Endothelial cell of umbilical vein (primary cell): ENCODE data around the gene THG1L. TPM values are rescaled to one million over a fixed set of nuclear protein-coding genes. Genes with fewer than 3 reads are reported as not detected.

Experiments
- BruUV-seq: library from RNA; stranded (reverse); fragments of 400-500 nt; replicated peaks from 2 replicates; lab custom pipeline; 2021; lab: Mats Ljungman, UMichigan
- CTCF ChIA-PET: fragments of 300-600, 350-600 bp; sonication (Branson Sonifier 250); formaldehyde crosslinking; loops from one replicate; lab custom pipeline; 2021; ENCODE audit warnings: antibody characterized with exemption, inconsistent platforms; lab: Charles Lee
- POLR2A ChIA-PET: fragments of 300-600, 350-600 bp; sonication (Branson Sonifier 250); formaldehyde crosslinking; loops from one replicate; lab custom pipeline; 2021; ENCODE audit warnings: antibody characterized with exemption, inconsistent platforms; lab: Charles Lee
- DNase-seq: peaks from one replicate; pipeline ENCODE4 v3.0.0-alpha.2; 2011; ENCODE audit warnings: low read depth, low spot score
- FAIRE-seq: peaks from 2 replicates; lab custom pipeline; 2011; peaks lifted over from hg19 to GRCh38; lab: Jason Lieb, UNC
- H2AFZ ChIP-seq: 2 replicates; pipeline ENCODE4 v1.6.0; 2012; ENCODE audit warnings: low read depth, low read length, control low read depth, inconsistent platforms
- H3K27ac ChIP-seq: 2 replicates; pipeline ENCODE4 v1.5.1; 2011; ENCODE audit warnings: low read depth, mild to moderate bottlenecking, control low read depth, low read length, moderate library complexity; ENCODE audit not compliant: insufficient read depth
- H3K27me3 ChIP-seq, 2 experiments: 2 replicates each; pipeline versions ENCODE4 v1.6.0 to v1.6.1; 2011; ENCODE audit warnings: low read length in 2 of 2, mixed read lengths in 1 of 2; ENCODE audit not compliant: control insufficient read depth in 2 of 2, insufficient read depth in 2 of 2
- H3K36me3 ChIP-seq, 2 experiments: 2 replicates in 1 of 2; 3 replicates in 1 of 2; pipeline ENCODE4 v1.5.1; 2011; ENCODE audit warnings: low read length in 2 of 2, mild to moderate bottlenecking in 1 of 2, moderate library complexity in 1 of 2; ENCODE audit not compliant: control insufficient read depth in 2 of 2, insufficient read depth in 2 of 2; ENCODE audit errors: extremely low read depth in 1 of 2
- H3K4me1 ChIP-seq: 3 replicates; pipeline ENCODE4 v1.5.1; 2011; ENCODE audit warnings: mild to moderate bottlenecking, low read length; ENCODE audit not compliant: control insufficient read depth, insufficient read depth; ENCODE audit errors: extremely low read depth
- H3K4me2 ChIP-seq: 2 replicates; pipeline ENCODE4 v1.6.1; 2011; ENCODE audit warnings: low read length, control low read depth, mixed read lengths; ENCODE audit not compliant: insufficient read depth
- H3K4me3 ChIP-seq, 3 experiments: fragments of 200-600 bp in 1 of 3; sonication (generic), shearing (Covaris generic) in 1 of 3; replicated peaks in 1 of 3; 2 replicates each; pipeline ENCODE4 v1.5.1; 2011 to 2016; ENCODE audit warnings: control low read depth in 3 of 3, low read length in 3 of 3, mild to moderate bottlenecking in 2 of 3, inconsistent platforms in 1 of 3, low read depth in 1 of 3, moderate library complexity in 1 of 3; ENCODE audit not compliant: insufficient read depth in 1 of 3
- H3K79me2 ChIP-seq: 2 replicates; pipeline ENCODE4 v1.6.0; 2012; ENCODE audit warnings: low read length, inconsistent platforms; ENCODE audit not compliant: control insufficient read depth, insufficient read depth
- H3K9ac ChIP-seq: replicated peaks from 2 replicates; pipeline ENCODE3; 2011; ENCODE audit warnings: low read length, control low read depth; ENCODE audit not compliant: insufficient read depth; ENCODE audit errors: extremely low read depth
- H3K9me1 ChIP-seq: replicated peaks from 3 replicates; pipeline ENCODE4 v1.6.0; 2011; ENCODE audit warnings: mild to moderate bottlenecking, low read length; ENCODE audit not compliant: control insufficient read depth, insufficient read depth; ENCODE audit errors: extremely low read depth
- H3K9me3 ChIP-seq: replicated peaks from 2 replicates; pipeline ENCODE4 v1.5.1; 2012; ENCODE audit warnings: low read length, inconsistent platforms; ENCODE audit not compliant: control insufficient read depth, insufficient read depth
- H4K20me1 ChIP-seq: replicated peaks from 2 replicates; pipeline ENCODE3; 2011; ENCODE audit warnings: mild to moderate bottlenecking, low read length; ENCODE audit not compliant: control insufficient read depth, insufficient read depth; ENCODE audit errors: extremely low read depth
- CTCF ChIP-seq, 2 donors: IDR thresholded peaks; 1 replicate in 1 of 2; 2 replicates in 1 of 2; pipeline ENCODE4 v1.5.1; 2011; ENCODE audit warnings: low read length in 2 of 2, mild to moderate bottlenecking in 2 of 2, moderate library complexity in 2 of 2, control low read depth in 1 of 2, inconsistent platforms in 1 of 2, low read depth in 1 of 2; ENCODE audit not compliant: insufficient read depth in 1 of 2; ENCODE audit errors: extremely low read depth in 1 of 2
- POLR2AphosphoS5 ChIP-seq: IDR thresholded peaks from 2 replicates; pipeline ENCODE4 v1.6.1; 2012; ENCODE audit warnings: low read depth, mild to moderate bottlenecking, control low read depth, low read length, moderate library complexity; ENCODE audit not compliant: insufficient read depth
- dilution Hi-C: fragments of 300-500 bp; cut with MboI; formaldehyde crosslinking; loops from one replicate; pipeline ENCODE4 v1.15.0; 2019; ENCODE audit warnings: low sequenced_read_pairs; ENCODE audit not compliant: extremely low pct_ligation_motif_present
- intact Hi-C: fragments of 100-400 bp; cut with micrococcal nuclease; formaldehyde crosslinking; loops from one replicate; pipeline ENCODE4 v1.10.0; 2022
- polyA plus RNA-seq, 4 experiments: library from polyadenylated mRNA; depleted of rRNA in 3 of 4; stranded (reverse) in 3 of 4; unstranded in 1 of 4; fragments of >200 nt; gene quantifications; 2 replicates each; pipeline versions ENCODE4 v1.2.1 to v1.2.3, GENCODE V29; 2011 to 2012; ENCODE audit warnings: missing spikeins in 1 of 4
- small RNA-seq: library from RNA; depleted of rRNA; stranded (forward); fragments of <200 nt; gene quantifications from one replicate; pipeline ENCODE3, GENCODE V24; 2012; ENCODE audit warnings: low replicate concordance, low read depth; ENCODE audit not compliant: insufficient read depth, insufficient read length
- total RNA-seq: library from RNA; stranded (reverse); gene quantifications from 2 replicates; pipeline ENCODE4 v1.2.3, GENCODE V29; 2021

Gene THG1L
- total and polyA plus RNA-seq, 2 donors (not counting 3 experiments of a cell fraction or from before 2014, with no cell fraction given), result 4.4 to 7.6 TPM

GRCh38 chr5:157785801-157786200, 54.6 kb downstream of the THG1L start:
- no peaks in the 10 kb centered on the region for H3K27me3 ChIP-seq
- intact Hi-C loops, result no loop called here
- FAIRE-seq, result no peak
- no peaks in the 10 kb centered on the region for H4K20me1 ChIP-seq
- peaks cover 6 to 19% of the 10 kb centered on the region in 2 experiments for H3K36me3 ChIP-seq
- POLR2A ChIA-PET, result no interaction called here
- dilution Hi-C loops, result no loop called here
- no peak overlapping the region for H2AFZ ChIP-seq
- H3K79me2 ChIP-seq, result no peaks in the 10 kb centered on the region
- no peak overlapping the region for H3K4me2 ChIP-seq
- no peaks in the 10 kb centered on the region for H3K9me3 ChIP-seq
- H3K4me3 ChIP-seq, result no peak overlapping the region
- DNase-seq, result no peak
- no peak overlapping the region for H3K9ac ChIP-seq
- CTCF ChIA-PET, result no interaction called here
- no peaks in the 10 kb centered on the region for H3K4me1 ChIP-seq
- BruUV-seq, result no TSS peak
- no peak overlapping the region for H3K27ac ChIP-seq
- H3K9me1 ChIP-seq, result no peaks in the 10 kb centered on the region
- TF ChIP-seq CTCF (IDR thresholded peaks at IDR 0.05; ENCODE audit: extremely low read depth in 1 of 2, insufficient read depth in 1 of 2, low read depth in 1 of 2, low read length in 2 of 2), result no peak
- TF ChIP-seq POLR2AphosphoS5, result no peak

Small RNA genes lying within 50 kb of the gene (small RNA-seq; reads per million reads assigned to genes)
- not detected for gene AC026407.1

Other genes starting within 250 kb of the THG1L start
- gene ADAM19, start 155.6 kb upstream of the THG1L start, total RNA-seq, result 22.6 and 23.8 TPM in 2 replicates
- gene ADAM19, start 155.6 kb upstream of the THG1L start, polyA plus RNA-seq, result 10.0 and 10.4 TPM in 2 replicates
- gene SOX30, start 79.0 kb upstream of the THG1L start, total RNA-seq, result not detected in 2 replicates
- gene SOX30, start 79.0 kb upstream of the THG1L start, polyA plus RNA-seq, result not detected in 2 replicates
- not detected in 2 replicates for gene C5orf52, start 59.9 kb upstream of the THG1L start, total RNA-seq
- not detected in 2 replicates for gene C5orf52, start 59.9 kb upstream of the THG1L start, polyA plus RNA-seq
- gene LSM11, start 12.3 kb downstream of the THG1L start, total RNA-seq, result 6.1 and 7.3 TPM in 2 replicates
- gene LSM11, start 12.3 kb downstream of the THG1L start, polyA plus RNA-seq, result 2.5 and 3.5 TPM in 2 replicates
- 76.6 and 79.6 TPM in 2 replicates for gene CLINT1, start 127.7 kb downstream of the THG1L start, total RNA-seq
- gene CLINT1, start 127.7 kb downstream of the THG1L start, polyA plus RNA-seq, result 152 and 158 TPM in 2 replicates